ENCODE measurements around the gene APBA2. TPM values are rescaled to one million over a fixed set of nuclear protein-coding genes. Genes with fewer than 3 reads are reported as not detected.

The APBA2 gene
- total and polyA plus RNA-seq, 7 donors = 0.06 to 0.36 (median 0.08) TPM; not detected in 2

GRCh38 chr15:29003840-29004233, 118.1 kb downstream of the APBA2 start:
- H3K27ac ChIP-seq = no peak overlapping the region
- no peaks in the 10 kb centered on the region for H3K4me1 ChIP-seq
- 60 to 70% (median 62%) methylated on average over 2 of the region's 2 CpGs for WGBS, 3 donors
- ATAC-seq (no peak), DNase-seq (no peak)
- H3K36me3 ChIP-seq (ENCODE audit: insufficient read depth in 1 of 2, low read depth in 1 of 2) = no peaks in the 10 kb centered on the region
- intact Hi-C loops (cut with DNase I) = no loop called here
- no peak for TF ChIP-seq CTCF (IDR thresholded peaks at IDR 0.05)
- no peaks in the 10 kb centered on the region for H3K9me3 ChIP-seq
- no peaks in the 10 kb centered on the region for H3K27me3 ChIP-seq (ENCODE audit: insufficient read depth in 3 of 3, low read length in 2 of 3)
- H3K4me3 ChIP-seq = no peak overlapping the region

GRCh38 chr15:29005931-29006330, 120.2 kb downstream of the APBA2 start:
- no peak for DNase-seq
- no peak overlapping the region for H3K4me3 ChIP-seq
- no peak for ATAC-seq
- H3K36me3 ChIP-seq (ENCODE audit: insufficient read depth in 1 of 2, low read depth in 1 of 2) = no peaks in the 10 kb centered on the region
- peaks cover 0 to 2% (median 0%) of the 10 kb centered on the region in 3 donors for H3K27me3 ChIP-seq (ENCODE audit: insufficient read depth in 3 of 3, low read length in 2 of 3)
- H3K4me1 ChIP-seq = no peaks in the 10 kb centered on the region
- TF ChIP-seq CTCF (IDR thresholded peaks at IDR 0.05) = no peak
- H3K27ac ChIP-seq = no peak overlapping the region
- 78 to 83% (median 80%) methylated on average over 1 of the region's 1 CpG for WGBS, 3 donors
- intact Hi-C loops (cut with DNase I) = no loop called here
- H3K9me3 ChIP-seq = no peaks in the 10 kb centered on the region

- Histone ChIP-seq H3K27me3 (ENCODE audit: insufficient read depth in 3 of 3, low read length in 2 of 3) (peaks cover 0 to 2% (median 0%) of the 10 kb centered on the region in 3 donors), H3K27ac (no peak overlapping the region), H3K4me3 (no peak overlapping the region), H3K4me1 (no peaks in the 10 kb centered on the region), H3K36me3 (ENCODE audit: insufficient read depth in 1 of 2, low read depth in 1 of 2) (no peaks in the 10 kb centered on the region), H3K9me3 (no peaks in the 10 kb centered on the region)
- WGBS, 3 donors = 54 to 64% (median 59%) methylated on average over 2 of the region's 2 CpGs
- TF ChIP-seq CTCF (IDR thresholded peaks at IDR 0.05) = no peak
- intact Hi-C loops (cut with DNase I) = no loop called here
- DNase-seq (no peak), ATAC-seq (no peak)
Observed at GRCh38 chr15:29008846-29009245, 123.1 kb downstream of the APBA2 start.

- ATAC-seq (no peak), DNase-seq (no peak)
- Histone ChIP-seq H3K27me3 (ENCODE audit: insufficient read depth in 3 of 3, low read length in 2 of 3) (peaks cover 0 to 2% (median 0%) of the 10 kb centered on the region in 3 donors), H3K9me3 (no peaks in the 10 kb centered on the region), H3K36me3 (ENCODE audit: insufficient read depth in 1 of 2, low read depth in 1 of 2) (no peaks in the 10 kb centered on the region), H3K4me3 (no peak overlapping the region), H3K27ac (no peak overlapping the region), H3K4me1 (no peaks in the 10 kb centered on the region)
- no peak for TF ChIP-seq CTCF (IDR thresholded peaks at IDR 0.05)
- 76 to 92% (median 81%) methylated on average over 2 of the region's 2 CpGs for WGBS, 3 donors
- intact Hi-C loops (cut with DNase I) = no loop called here
Observed at GRCh38 chr15:29012097-29012496, 126.3 kb downstream of the APBA2 start.

GRCh38 chr15:29014493-29014892, 128.7 kb downstream of the APBA2 start:
- Histone ChIP-seq H3K4me1 (no peaks in the 10 kb centered on the region), H3K4me3 (no peak overlapping the region), H3K36me3 (ENCODE audit: insufficient read depth in 1 of 2, low read depth in 1 of 2) (no peaks in the 10 kb centered on the region), H3K9me3 (no peaks in the 10 kb centered on the region), H3K27me3 (ENCODE audit: insufficient read depth in 3 of 3, low read length in 2 of 3) (peaks cover 0 to 2% (median 0%) of the 10 kb centered on the region in 3 donors), H3K27ac (no peak overlapping the region)
- TF ChIP-seq CTCF (IDR thresholded peaks at IDR 0.05) = no peak
- ATAC-seq (no peak), DNase-seq (no peak)
- intact Hi-C loops (cut with DNase I) = no loop called here
- 0 to 12% (median 8%) methylated on average over 1 of the region's 1 CpG for WGBS, 3 donors

Data from psoas muscle (tissue), 8 donors.